LNCaP clone FGC (cell line): Measurements from ENCODE around the gene CDC45.

Experiments used
- DNase-seq: peaks from one replicate; pipeline ENCODE4 v3.0.0-alpha.2; 2011; ENCODE audit warnings: low read depth
- H3K4me3 ChIP-seq: 2 replicates; pipeline ENCODE4 v1.5.1; 2011; ENCODE audit warnings: mild to moderate bottlenecking, low read depth, low read length, control low read depth
- CTCF ChIP-seq: IDR thresholded peaks from 2 replicates; pipeline ENCODE4 v1.5.1; 2012; ENCODE audit warnings: mild to moderate bottlenecking; ENCODE audit not compliant: control insufficient read depth, insufficient read depth; ENCODE audit errors: extremely low read depth

Gene CDC45, protein sequence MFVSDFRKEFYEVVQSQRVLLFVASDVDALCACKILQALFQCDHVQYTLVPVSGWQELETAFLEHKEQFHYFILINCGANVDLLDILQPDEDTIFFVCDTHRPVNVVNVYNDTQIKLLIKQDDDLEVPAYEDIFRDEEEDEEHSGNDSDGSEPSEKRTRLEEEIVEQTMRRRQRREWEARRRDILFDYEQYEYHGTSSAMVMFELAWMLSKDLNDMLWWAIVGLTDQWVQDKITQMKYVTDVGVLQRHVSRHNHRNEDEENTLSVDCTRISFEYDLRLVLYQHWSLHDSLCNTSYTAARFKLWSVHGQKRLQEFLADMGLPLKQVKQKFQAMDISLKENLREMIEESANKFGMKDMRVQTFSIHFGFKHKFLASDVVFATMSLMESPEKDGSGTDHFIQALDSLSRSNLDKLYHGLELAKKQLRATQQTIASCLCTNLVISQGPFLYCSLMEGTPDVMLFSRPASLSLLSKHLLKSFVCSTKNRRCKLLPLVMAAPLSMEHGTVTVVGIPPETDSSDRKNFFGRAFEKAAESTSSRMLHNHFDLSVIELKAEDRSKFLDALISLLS

GRCh38 chr22:19479355-19480172 is at the start of gene CDC45:
CDC45 (plus strand) TSS chr22:19479920; CDS start chr22:19479969, 49 bp downstream.
- peak; percentile 97 for DNase-seq
- no peak for TF ChIP-seq CTCF

DNA sequence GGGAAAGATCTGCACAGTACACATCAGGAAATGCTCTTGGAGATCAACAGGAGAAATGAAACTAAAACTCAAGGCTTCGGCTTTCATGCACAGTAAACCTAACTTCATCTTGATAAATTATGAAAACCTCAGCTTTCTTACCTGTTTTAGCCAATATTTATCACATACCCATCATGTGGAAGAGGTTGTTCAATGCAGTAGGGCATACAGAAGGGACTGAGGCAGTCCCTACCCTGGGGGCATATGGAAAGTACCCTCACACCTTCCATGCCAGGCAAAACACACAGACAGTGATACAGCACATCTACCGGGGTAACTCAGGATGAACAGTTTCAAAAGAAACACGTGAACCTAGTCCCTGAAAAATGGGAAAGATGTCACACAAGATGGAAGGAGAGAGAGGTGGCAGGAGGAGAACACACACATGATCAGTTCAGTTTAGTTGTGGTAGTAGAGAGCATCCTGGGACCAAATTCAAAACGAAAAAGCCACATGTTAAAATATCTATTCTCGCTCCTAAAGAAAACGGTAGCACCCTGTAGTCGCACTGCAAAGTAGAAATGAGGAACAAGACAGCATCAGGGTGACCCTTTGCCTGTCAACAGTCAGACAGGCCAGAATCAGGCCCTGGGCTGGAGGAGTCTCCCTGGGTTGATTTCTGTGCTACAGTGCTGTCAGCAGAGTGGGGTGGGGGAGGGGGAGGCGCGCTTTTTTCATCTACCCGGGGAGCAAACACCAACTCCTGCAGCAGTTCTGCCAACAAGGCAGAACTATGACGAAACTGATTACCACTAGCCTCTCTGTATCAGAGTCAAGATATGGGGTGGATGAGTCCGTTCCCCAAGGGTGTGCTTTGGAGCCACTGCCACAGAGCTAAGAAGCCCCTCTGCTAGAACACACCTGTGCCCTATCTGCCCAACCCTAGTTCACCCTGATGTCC is 49.5 kb upstream of the CDC45 start:
- no peak for TF ChIP-seq CTCF
- no peak for DNase-seq
- H3K4me3 ChIP-seq, result peak overlapping the region; percentile 97

More at GRCh38 chr22:19479355-19480172, at the start of gene CDC45:
- peak within 1 kb of the TSS; percentile 92 for H3K4me3 ChIP-seq

DNA sequence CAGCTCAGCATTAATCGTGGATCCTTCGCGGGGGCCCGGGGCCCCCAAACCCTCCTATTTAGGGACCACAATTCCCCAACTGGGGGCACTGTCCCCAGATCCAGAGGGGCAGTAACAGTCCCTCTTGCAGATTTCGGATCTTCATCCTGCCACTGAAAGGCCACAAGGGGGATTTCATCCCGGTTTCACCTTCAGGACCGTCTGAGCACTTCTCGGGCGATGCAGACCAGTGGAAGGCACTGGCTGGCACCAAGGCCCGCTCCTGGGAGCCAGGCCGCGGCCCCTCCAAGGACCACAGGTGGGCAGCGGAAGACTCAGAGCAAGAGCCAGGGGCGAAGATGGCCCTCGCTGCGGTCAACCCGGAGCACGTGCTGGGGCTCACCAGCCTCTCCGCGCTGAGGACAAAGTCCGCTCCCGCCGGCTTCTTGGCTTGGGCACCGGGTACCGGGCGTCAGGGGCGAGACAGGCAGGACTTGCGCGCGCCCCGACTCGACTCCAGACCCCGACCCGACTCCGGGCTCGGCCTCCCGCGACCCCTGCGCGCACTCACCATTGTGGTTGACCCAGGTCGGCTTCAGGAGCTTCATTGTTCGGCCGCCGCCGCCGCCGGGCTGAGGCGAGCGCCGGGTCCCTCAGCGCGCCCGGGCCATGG is 48.7 kb upstream of the CDC45 start:
- peak overlapping the region; percentile 97 for H3K4me3 ChIP-seq
- no peak for TF ChIP-seq CTCF
- no peak for DNase-seq

GRCh38 chr22:19431649-19432132 is 48.0 kb upstream of the CDC45 start, which contains the start of gene HIRA:
HIRA (minus strand) TSS chr22:19431733; CDS start chr22:19431476, 257 bp downstream.
- no peak for TF ChIP-seq CTCF
- peak; percentile 48 for DNase-seq
- H3K4me3 ChIP-seq, result peak within 1 kb of the TSS; percentile 97

- H3K4me3 ChIP-seq, result peak within 1 kb of the TSS; percentile 97
- DNase-seq, result peak; percentile 71
- no peak for TF ChIP-seq CTCF
Measured at GRCh38 chr22:19432133-19432851, 47.4 kb upstream of the CDC45 start, which contains the start of gene MRPL40. MRPL40 (plus strand) TSS chr22:19432545; CDS start chr22:19432555, 10 bp downstream.
